OCI-LY1 (cell line): ENCODE data around the gene GSKIP.

Source experiments
- H2AFZ ChIP-seq: fragments of 200-600 bp; sonication (generic), shearing (Covaris generic); 2 replicates; pipeline ENCODE4 v1.6.0; 2014; ENCODE audit warnings: antibody characterized with exemption, mild to moderate bottlenecking, low read length
- H3F3A ChIP-seq: fragments of 200-600 bp; sonication (generic), shearing (Covaris generic); 2 replicates; pipeline ENCODE4 v1.6.0; 2014; ENCODE audit warnings: mild to moderate bottlenecking, antibody characterized with exemption, low read length, moderate library complexity; ENCODE audit not compliant: insufficient read depth
- H3K27ac ChIP-seq: fragments of 200-600 bp; sonication (generic); 2 replicates; pipeline ENCODE4 v1.5.1; 2014; ENCODE audit warnings: low read length, mixed run types, mild to moderate bottlenecking, low read depth; ENCODE audit not compliant: poor library complexity, severe bottlenecking
- H3K27me3 ChIP-seq: fragments of 200-600 bp; sonication (generic); 2 replicates; pipeline ENCODE4 v1.6.0; 2014; ENCODE audit warnings: antibody characterized with exemption, mild to moderate bottlenecking, low read length, moderate library complexity; ENCODE audit not compliant: insufficient read depth
- H3K36me3 ChIP-seq: fragments of 200-600 bp; sonication (generic); 2 replicates; pipeline ENCODE4 v1.6.1; 2014; ENCODE audit warnings: mild to moderate bottlenecking, antibody characterized with exemption, low read length, moderate library complexity, mixed read lengths; ENCODE audit not compliant: insufficient read depth
- H3K4me1 ChIP-seq: fragments of 200-600 bp; sonication (generic); 2 replicates; pipeline ENCODE4 v1.5.1; 2014; ENCODE audit warnings: mild to moderate bottlenecking, low read length, moderate library complexity; ENCODE audit not compliant: insufficient read depth, severe bottlenecking
- H3K4me2 ChIP-seq: fragments of 200-600 bp; sonication (generic), shearing (Covaris generic); 2 replicates; pipeline ENCODE4 v1.6.1; 2014; ENCODE audit warnings: low read length
- H3K4me3 ChIP-seq: fragments of 200-600 bp; sonication (generic); 2 replicates; pipeline ENCODE4 v1.5.1; 2014; ENCODE audit warnings: low read length, low read depth, mild to moderate bottlenecking, mixed read lengths; ENCODE audit not compliant: poor library complexity, severe bottlenecking
- H3K79me2 ChIP-seq: fragments of 200-600 bp; shearing (Covaris generic); 2 replicates; pipeline ENCODE4 v1.6.1; 2016; ENCODE audit warnings: mixed run types, low read length, mixed read lengths; ENCODE audit not compliant: insufficient read depth
- H3K9ac ChIP-seq: fragments of 200-600 bp; sonication (generic), shearing (Covaris generic); 2 replicates; pipeline ENCODE4 v1.6.1; 2014; ENCODE audit warnings: mild to moderate bottlenecking, low read length, mixed read lengths
- H3K9me2 ChIP-seq: fragments of 200-600 bp; sonication (generic), shearing (Covaris generic); 2 replicates; pipeline ENCODE4 v1.6.1; 2014; ENCODE audit warnings: low read depth, mild to moderate bottlenecking, low read length, mixed read lengths
- H3K9me3 ChIP-seq: fragments of 200-600 bp; shearing (Covaris generic); 2 replicates; pipeline ENCODE4 v1.6.1; 2014; ENCODE audit warnings: low read length, mixed read lengths
- H4K20me1 ChIP-seq: fragments of 200-600 bp; sonication (generic), shearing (Covaris generic); 2 replicates; pipeline ENCODE4 v1.6.0; 2016; ENCODE audit warnings: mild to moderate bottlenecking, low read length; ENCODE audit not compliant: insufficient read depth
- CTCF ChIP-seq: fragments of 200-600 bp; sonication (generic), shearing (Covaris generic); IDR thresholded peaks from 2 replicates; pipeline ENCODE4 v1.5.1; 2017; ENCODE audit warnings: mild to moderate bottlenecking, antibody characterized with exemption, low read length, moderate library complexity, mixed read lengths
- EZH2 ChIP-seq: fragments of 200-600 bp; sonication (generic), shearing (Covaris generic); IDR thresholded peaks from 2 replicates; pipeline ENCODE4 v1.8.0; 2017; ENCODE audit warnings: borderline replicate concordance, mixed run types, mild to moderate bottlenecking, antibody characterized with exemption, low read length, moderate library complexity, mixed read lengths

The GSKIP gene

GRCh38 chr14:96357216-96357615 lies 6.1 kb upstream of the GSKIP start:
- H3K4me3 ChIP-seq = no peak overlapping the region
- no peak overlapping the region for H3K27ac ChIP-seq
- no peak overlapping the region for H2AFZ ChIP-seq
- no peaks in the 10 kb centered on the region for H4K20me1 ChIP-seq
- no peak overlapping the region for H3K9ac ChIP-seq
- H3F3A ChIP-seq = no peaks in the 10 kb centered on the region
- peaks cover 25% of the 10 kb centered on the region for H3K4me1 ChIP-seq
- peaks cover 21% of the 10 kb centered on the region for H3K36me3 ChIP-seq
- no peaks in the 10 kb centered on the region for H3K9me3 ChIP-seq
- TF ChIP-seq EZH2 = no peak
- TF ChIP-seq CTCF = no peak
- no peaks in the 10 kb centered on the region for H3K9me2 ChIP-seq
- no peak overlapping the region for H3K4me2 ChIP-seq
- H3K79me2 ChIP-seq = peaks cover 49% of the 10 kb centered on the region
- H3K27me3 ChIP-seq = no peaks in the 10 kb centered on the region

GRCh38 chr14:96359959-96360358 lies 3.4 kb upstream of the GSKIP start:
- Histone ChIP-seq H4K20me1 (no peaks in the 10 kb centered on the region), H3K27me3 (no peaks in the 10 kb centered on the region), H3K4me1 (peaks cover 34% of the 10 kb centered on the region), H3K4me2 (no peak overlapping the region), H3K4me3 (no peak overlapping the region), H3F3A (no peaks in the 10 kb centered on the region), H3K9me3 (no peaks in the 10 kb centered on the region), H3K79me2 (peaks cover 67% of the 10 kb centered on the region), H3K9ac (no peak overlapping the region), H2AFZ (no peak overlapping the region), H3K9me2 (no peaks in the 10 kb centered on the region), H3K36me3 (peaks cover 12% of the 10 kb centered on the region), H3K27ac (no peak overlapping the region)
- TF ChIP-seq CTCF (no peak), EZH2 (no peak)

- Histone ChIP-seq H4K20me1 (no peaks in the 10 kb centered on the region), H3K9me3 (no peaks in the 10 kb centered on the region), H3K9ac (peak overlapping the region; percentile 78), H3K36me3 (peaks cover 7% of the 10 kb centered on the region; the same call in 1 of the 2 replicates), H2AFZ (no peak overlapping the region), H3K4me2 (peak overlapping the region; percentile 93), H3K79me2 (peaks cover 69% of the 10 kb centered on the region), H3F3A (no peaks in the 10 kb centered on the region), H3K4me3 (peak overlapping the region; percentile 77), H3K27me3 (no peaks in the 10 kb centered on the region), H3K4me1 (peaks cover 36% of the 10 kb centered on the region), H3K9me2 (no peaks in the 10 kb centered on the region), H3K27ac (peak overlapping the region; percentile 63)
- TF ChIP-seq CTCF (no peak), EZH2 (no peak)
Observed at GRCh38 chr14:96362071-96362964, 1.0 kb upstream of the GSKIP start.
